Left forelimb (tissue), 1 donor: Measurements from ENCODE around the gene SREK1IP1.
"Not testable (repeated sequence)": the region's sequence is repeated elsewhere in the genome, so short reads cannot be mapped to it uniquely, and the experiment has no call there.

Source experiments
- DNase-seq: peaks from one replicate; pipeline ENCODE4 v3.0.0-alpha.2; 2018; ENCODE audit warnings: low spot score

The SREK1IP1 gene

DNA sequence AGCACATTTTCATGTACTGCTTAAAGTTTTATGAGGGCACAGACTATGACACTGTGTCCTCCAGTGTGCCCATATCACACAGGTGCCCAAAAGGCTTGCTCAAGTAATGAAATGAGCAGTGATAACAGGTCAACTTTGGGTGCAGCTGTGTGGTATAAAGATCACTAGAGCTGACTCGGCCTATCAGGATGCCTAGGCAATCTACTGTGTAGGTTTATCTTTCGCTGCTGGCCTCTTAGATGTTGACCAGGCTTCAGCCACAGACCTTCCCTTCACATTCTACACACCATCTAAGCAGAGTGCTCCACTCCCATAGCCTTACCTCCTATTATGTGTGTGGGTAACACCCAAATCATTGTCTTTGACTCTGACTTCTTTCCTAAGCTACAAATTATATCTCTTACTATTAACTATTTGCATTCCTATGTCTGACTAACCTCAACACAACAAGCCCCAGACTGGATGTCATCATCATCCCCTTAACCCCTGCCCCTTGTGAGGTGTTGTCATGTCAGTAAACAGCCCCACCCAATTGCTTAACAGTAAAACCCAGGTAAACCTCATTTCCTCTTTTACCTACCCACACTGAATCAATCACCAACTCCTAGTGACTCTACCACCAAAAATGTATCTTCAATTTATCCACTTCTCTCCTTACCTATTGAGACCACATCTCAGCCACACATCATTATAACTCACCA, 2.5 kb downstream of the SREK1IP1 start:
- DNase-seq: no peak

DNA sequence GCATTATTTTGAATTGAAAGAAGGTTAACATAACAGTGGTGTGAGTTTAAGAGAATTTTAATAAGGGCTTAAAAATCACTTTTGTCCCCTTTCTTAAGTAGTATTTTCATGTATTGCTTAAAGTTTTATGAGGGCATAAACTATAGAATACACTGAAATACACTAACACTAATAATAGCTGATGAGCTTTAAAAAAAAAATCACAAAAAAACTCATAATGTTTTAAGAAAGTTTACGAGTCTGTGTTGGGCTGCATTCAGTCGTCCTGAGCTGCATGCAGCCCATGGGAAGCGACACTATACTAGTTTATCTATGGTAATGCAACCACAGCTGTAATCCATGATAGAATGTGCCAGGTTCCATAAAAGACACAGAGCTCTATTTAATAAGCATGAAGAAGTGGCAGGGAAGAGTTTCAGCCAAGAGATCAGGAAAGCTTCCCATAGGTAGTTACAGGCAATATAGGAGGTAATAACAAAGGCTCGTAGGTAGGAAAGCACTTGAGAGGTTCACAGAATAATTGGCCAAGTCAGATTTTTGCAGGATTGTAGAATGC, 4.5 kb downstream of the SREK1IP1 start:
- DNase-seq: no peak

DNA sequence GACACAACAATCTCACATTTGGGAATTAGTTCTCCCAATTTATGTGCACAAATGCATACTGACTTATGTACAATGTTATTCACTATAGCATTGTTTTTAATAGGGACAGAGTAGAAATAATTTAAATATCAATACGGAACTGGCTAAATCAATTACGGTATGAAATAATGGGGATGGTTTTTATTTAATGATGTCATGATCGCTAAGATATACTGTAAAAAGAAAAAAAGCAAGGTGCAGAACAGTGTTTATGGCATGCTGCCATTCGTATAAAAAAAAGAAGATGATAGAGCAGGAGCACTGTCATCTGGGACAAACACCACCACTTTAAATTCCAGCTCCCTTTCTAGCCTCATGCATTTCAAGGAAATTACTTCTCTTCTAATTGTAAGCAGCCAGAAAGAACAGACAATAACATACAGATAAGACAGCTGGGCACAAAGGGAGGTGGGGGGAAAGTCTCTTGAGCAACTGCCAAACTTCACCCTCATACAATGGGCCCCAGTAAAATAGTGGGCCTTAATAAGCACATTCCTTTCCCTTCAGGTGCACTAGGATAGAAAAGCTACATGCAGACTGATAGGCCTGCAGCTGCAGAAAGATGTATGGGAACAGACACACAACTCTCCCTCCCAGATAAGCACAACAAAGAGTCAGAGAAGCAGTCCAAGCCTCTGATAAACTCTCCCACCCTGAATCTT, 8.4 kb downstream of the SREK1IP1 start:
- DNase-seq: no peak

DNA sequence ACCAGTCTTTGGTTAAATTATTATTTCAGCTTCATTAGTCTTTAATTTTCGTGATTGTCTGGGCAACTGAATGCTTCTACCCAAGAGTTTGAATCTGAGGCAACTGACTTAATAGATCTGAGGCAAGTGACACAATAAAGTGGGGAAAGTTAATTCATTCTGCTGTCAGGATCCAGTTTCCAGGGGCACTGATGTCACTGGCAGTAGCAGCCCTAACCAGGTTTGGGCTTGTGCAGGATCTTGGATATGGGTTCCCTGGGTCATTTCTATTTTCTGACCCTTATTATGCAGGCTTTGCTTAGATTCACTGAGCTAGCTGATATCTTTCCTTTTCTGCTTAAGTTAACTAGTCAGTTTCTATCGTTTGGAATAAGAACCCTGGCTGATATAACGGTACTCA, 9.6 kb downstream of the SREK1IP1 start:
- DNase-seq: no peak

DNA sequence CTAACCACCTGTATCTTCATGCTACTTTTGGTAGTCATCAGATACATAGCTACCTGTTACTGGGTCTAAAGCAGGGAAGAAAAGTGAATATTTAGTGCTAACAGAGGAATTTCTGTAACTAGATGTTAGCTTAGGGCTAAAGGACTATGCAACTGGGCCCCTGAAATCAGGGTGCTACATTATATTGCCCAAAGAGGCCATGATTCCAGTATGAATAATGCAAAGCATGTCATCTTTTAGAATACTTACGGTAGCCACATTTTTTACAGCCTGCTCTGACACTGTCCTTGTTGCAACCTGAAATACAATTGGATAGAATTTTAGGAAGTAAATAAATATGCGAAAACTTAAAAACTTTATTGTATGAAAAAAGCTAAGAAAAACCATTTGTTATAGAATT, 14.4 kb downstream of the SREK1IP1 start:
- no peak for DNase-seq

DNA sequence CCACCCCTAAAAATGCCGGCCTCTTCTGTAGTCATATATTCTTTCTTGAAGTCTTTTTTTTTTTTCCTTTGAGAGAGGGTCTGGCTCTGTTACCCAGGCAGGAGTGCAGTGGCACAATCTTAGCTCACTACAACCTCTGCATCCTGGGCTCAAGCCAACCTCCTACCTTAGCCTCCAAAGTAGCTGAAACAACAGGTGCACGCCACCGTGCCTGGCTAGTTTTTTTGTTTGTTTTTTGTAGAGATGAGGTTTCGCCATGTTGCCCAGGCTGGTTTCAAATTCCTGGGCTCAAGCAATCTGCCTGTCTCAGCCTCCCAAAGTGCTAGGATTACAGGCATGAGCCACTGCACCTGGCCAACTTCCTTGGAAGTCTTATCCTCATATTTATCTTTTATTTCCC, 19.1 kb downstream of the SREK1IP1 start:
- no peak for DNase-seq

DNA sequence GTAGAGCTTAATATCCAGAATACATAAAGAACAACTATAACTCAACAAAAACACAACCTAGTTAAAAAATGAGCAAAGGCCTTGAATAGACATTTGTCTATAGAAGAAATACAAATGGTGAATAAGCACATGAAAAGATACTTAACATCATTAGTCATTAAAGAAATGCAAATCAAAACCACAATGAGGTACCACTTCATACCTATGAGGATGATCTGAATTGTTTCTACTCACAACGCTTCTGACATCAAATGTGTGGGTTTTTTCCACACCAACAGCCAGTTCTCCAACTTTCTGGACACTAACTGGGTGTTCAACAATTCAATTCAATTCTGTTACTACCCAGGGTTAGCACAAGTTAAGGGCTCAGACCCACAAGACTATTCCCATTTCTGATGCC, 22.0 kb downstream of the SREK1IP1 start:
- no peak for DNase-seq

DNA sequence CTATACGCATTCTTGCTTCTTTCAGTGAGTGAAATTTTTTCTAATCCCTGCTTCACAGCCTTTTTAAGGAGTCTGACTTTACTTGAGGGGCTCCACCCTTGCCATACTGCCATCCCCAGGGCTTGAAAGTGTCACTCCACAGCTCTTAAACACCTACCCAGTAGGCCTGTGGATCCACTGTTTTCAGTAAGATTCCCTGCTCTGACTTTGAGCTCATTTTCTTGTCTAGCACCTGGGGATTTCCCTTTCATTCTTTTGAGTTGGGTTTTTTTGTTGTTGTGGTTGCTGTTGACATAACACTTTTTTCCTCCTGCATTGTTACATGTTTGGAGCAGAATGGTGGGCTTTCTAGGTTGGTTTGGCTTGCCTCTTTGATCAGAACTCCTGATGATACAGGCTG, 23.6 kb downstream of the SREK1IP1 start:
- DNase-seq: no peak

DNA sequence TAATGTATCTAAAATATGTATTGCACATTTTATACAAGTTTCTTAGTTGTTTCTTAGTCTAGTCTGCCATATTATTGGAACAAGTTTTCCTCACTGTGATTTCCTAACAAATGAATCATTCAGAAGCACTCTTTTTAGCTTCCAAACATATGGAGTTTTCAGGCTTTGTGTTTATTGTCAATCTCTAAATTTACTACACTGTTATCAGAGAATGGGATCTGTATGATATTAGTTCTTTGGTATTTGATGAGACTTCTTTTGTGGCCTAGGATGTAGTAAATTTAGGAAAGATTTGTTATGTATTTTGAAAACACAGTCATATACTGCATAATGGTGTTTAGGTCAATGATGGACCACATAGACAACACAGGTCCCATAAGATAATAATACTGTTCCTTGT, 25.7 kb downstream of the SREK1IP1 start:
- no peak for DNase-seq

DNA sequence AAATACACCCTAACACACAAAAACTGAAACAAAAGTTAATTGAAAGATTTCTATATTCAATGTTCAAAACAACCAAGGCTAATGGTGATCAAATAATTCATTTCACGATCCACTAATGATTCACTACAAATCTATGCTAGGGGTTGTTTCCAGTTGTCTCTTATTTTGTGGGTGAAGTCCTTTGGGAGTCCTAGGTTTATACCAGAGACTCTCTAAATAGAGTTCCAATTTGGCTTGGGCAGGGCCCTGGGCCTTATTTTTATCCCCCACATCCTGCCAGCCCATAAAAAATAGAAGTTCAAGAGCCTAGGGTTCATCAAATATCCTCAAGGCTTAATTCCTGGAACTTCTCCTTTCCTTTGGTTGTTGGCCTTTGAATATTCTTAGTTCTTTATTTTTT, 26.1 kb downstream of the SREK1IP1 start:
- no peak for DNase-seq

DNA sequence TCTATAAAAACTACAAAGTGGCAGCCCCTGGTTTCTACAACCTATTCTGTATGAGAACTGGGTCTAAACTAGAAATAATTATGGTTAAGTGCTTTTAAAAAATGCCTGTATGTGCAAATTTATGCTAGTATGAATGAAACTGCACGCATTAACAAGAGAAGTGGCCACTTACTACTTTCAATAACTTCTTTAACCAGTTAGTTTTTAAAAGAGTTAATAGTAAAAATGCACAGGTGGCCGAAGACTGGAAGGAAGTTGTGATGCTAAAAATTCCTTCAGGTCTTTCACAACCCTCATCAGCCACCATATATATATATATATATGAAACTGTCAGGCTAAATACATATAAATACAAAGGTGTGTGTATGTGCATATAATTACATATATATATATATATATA, 41.3 kb downstream of the SREK1IP1 start:
- DNase-seq: no peak

DNA sequence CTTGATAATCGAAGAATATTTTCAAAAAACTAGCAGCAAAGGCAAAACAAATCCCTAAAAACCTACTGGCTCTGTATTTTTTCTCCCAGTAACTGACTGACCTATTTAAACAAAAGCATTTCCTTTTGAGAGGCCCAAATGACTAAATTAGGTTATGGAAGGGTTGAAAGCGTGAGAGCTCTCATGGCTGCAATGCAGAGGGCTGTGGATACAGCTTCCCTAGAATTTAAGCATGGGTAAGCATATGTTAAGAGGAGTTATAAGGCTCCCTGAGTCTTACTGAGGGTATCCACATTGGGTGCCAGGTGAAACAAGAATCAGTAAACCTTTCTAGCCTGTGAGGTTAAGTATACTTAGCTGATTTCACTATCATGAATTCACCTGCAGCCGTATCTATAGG, 45.9 kb downstream of the SREK1IP1 start:
- no peak for DNase-seq

DNA sequence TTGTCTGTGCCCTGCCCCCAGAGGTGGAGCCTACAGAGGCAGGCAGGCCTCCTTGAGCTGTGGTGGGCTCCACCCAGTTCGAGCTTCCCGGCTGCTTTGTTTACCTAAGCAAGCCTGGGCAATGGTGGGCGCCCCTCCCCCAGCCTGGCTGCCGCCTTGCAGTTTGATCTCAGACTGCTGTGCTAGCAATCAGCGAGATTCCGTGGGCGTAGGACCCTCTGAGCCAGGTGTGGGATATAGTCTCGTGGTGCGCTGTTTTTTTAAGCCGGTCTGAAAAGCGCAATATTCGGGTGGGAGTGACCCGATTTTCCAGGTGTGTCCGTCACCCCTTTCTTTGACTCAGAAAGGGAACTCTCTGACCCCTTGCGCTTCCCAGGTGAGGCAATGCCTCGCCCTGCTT, 54.0 kb downstream of the SREK1IP1 start:
- not testable (repeated sequence) for DNase-seq

DNA sequence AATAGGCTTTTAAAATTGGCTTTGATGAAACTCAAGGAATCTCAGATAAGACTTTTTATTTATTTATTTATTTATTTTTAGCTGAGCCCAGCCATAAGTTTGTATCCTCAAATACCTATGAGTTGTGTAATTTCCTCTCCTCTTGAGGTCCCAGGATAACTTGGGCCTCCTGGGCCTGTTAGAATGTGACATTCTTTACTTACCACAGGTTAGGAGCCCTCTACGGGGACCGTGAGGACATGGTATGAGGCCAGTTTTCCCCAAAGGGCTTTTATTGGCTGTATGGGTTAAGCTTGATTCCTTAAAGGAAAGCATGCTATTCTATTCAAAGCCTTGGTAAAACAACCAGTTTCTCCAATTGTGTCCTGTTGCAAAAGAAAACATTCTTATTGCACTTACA, 61.3 kb downstream of the SREK1IP1 start:
- no peak for DNase-seq

DNA sequence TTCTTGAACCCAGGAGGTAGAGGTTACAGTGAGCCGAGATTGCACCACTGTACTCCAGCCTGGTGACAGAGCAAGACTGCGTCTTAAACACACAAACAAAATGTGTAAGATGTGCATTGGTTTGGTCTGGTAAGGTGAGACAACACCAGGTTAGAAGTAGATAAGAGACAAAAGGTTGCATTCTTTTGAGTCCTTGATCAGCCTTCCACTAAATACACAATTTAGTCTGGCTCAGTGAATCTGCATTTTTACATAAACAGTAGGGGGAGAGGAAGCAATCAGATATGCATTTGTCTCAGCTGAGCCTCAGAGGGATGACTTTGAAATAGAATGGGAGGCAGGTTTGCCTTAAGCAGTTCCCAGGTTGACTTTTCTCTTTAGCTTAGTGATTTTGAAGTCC, 62.4 kb downstream of the SREK1IP1 start:
- not testable (repeated sequence) for DNase-seq

DNA sequence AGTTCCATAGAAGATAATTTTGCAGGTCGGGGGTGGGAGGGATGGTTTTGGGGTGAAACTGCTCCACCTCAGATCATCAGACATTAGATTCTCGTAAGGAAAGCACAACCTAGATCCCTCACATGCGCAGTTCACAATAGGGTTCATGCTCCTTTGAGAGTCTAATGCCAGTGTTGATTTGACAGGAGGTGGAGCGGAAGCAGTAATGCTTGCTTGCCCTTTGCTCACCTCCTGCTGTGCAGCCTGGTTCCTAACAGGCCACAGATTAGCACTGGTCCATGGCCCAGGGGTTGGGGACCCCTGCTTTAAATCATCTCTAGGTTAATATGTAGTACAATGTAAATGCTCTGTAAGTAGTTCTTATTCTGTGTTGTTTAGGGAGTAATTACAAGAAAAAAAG, 67.7 kb downstream of the SREK1IP1 start:
- no peak for DNase-seq

DNA sequence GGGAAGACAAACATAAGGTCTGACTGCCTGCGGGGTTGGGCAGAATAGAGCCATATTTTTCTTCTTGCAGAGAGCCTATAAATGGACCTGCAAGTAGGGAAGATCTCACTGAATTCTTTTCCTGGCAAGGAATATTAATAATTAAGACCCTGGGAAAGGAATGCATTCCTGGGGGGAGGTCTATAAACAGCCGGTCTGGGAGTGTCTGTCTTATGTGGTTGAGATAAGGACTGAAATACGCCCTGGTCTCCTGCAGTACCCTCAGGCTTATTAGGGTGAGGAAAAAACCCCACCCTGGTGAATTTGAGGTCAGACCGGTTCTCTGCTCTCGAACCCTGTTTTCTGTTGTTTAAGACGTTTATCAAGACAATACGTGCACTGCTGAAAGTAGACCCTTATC, 72.1 kb downstream of the SREK1IP1 start:
- not testable (repeated sequence) for DNase-seq

DNA sequence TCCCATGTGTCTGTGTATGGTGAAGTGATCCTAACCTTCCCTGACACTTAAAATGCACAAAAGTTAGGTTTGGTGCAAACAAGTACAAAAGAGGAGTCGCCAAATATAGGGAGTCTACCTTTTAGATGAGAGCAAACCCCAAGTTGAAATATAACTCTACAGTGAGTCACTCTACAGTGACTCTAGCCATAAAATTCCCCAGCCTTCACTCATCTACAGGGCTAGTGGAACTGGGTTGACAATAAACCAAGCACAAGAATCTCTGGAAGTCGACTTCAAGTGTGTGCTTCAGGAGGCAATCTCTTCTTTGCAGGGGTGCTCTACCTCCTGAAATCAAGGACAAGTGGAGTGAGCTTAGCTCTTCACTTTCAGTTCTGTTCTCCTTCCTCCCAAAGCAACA, 74.9 kb downstream of the SREK1IP1 start:
- no peak for DNase-seq

DNA sequence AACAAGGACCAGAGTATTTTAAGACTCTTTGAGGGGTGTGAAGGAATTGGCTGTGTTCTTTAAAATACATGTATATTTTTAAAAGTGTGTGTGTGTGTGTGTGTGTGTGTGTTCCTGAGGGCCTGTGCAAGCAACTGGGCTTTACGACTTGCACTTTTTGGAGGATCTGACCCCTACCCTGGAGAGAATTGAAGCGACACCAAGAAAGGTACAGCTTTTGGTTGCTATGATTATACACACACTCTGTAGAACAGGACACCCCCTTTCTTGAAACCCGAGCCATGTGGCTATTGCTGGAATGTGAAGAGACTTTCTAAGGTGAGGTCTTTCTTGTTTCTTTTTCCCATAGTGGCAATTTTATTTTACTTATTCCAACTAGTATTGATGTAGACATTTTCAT, 77.2 kb downstream of the SREK1IP1 start:
- no peak for DNase-seq

DNA sequence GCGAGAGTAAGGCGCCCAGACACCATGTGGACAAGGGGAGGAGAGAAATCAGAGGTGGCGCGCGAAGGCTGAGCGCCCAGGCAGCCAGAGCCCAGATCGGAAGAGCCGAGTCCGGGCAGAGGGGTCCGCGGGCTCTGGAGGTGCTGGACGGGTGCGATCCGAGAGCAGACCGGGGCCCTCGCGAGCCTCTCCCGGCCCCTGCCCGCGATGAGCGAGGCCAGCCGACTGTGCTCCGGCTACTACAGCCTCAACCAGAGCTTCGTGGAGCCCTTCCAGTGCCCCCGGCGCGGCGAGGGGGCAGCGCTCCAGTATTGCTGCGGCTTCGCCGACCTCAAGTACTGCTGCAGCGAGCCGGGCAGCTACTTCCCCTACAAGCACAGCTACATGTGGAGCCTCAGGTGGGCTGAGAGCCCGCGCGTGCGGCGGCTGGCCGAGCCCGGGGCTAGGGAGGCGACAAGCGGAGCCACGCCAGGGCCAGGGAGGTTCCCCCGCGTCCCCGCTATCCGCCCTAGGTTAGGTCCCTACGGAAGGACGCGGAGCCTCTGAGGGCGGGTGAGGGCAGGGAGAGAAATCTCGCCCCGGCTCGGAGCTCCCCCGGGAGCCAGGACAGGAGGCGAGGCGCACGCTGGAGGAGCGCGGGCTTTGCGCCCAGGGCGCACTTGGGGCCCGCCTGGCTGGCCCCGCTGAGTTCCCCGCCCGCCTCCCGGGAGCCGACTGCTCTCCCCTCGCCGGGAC, 77.9 kb downstream of the SREK1IP1 start, which contains the start of gene SHISAL2B:
TSS of gene SHISAL2B (plus strand) at position 87 of the 735 bp plus-strand sequence. CDS start at position 208, 121 bp downstream.
- no peak for DNase-seq

DNA sequence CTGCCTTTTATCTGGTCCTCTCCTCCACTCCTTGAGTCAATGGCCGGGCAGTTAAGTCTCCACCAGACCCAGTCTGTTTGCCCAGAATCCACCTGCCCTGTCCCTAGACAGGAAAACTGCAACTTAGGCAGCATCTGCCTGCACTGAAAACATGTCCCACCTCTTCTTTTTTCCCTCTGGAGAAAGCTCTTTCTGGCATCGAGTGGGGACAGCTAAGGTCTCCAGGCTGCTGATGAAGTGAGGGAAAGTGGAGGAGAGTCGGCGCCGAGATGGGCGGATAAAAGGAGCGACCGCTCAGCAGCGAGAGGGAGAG, 78.4 kb downstream of the SREK1IP1 start:
- no peak for DNase-seq

DNA sequence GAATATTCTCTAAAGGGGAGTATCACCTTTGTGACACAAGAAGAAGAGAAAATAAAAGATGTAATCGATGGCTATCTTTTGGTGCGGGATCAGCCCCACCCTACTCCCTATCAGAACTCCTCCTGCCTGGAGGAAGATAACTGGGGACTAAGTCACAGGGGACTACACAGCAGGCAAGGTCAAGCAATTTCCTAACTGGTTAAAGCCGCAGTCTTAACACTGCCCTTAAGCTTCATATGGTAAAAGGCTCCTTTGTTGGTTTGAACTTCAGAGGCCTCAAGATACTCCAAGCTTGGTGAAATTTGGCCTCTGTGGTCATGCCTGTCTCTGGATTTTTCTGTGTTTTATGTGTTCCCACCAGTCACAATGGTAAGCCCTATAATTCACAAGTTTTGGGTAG, 79.5 kb downstream of the SREK1IP1 start:
- no peak for DNase-seq

DNA sequence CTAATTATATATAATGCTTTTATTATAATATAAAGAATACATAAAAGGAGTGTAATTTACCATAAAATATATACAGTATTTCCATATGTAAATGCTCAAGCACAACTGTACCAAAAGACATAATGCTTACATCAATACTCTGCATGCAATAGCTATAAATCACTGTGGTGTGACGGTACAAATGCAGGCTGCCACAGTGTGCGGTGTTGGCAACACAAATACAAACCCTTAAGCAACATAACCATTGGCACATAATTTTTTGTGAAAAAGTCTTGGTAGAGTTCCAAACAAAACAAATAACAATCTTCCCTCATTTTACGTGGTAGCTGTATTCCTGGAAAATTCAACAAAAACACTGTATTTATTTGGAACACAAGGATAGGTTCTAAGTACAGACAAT, 80.1 kb downstream of the SREK1IP1 start:
- no peak for DNase-seq
